Mammary epithelial cell (primary cell): ENCODE data around the gene BACH1.

Experiments used
- EZH2 ChIP-seq: IDR thresholded peaks from 2 replicates; pipeline ENCODE4 v1.6.1; 2012; ENCODE audit warnings: low read length, inconsistent platforms, borderline replicate concordance
- TF ChIP-seq, protein P1 (sequence below), 2 donors: IDR thresholded peaks in 1 of 2; conservative IDR thresholded peaks in 1 of 2; 2 replicates each; pipeline ENCODE4 v1.5.1; 2011 to 2012; ENCODE audit warnings: inconsistent platforms in 2 of 2, low read length in 2 of 2, mild to moderate bottlenecking in 2 of 2, control low read depth in 1 of 2, low read depth in 1 of 2; ENCODE audit not compliant: insufficient read depth in 1 of 2; ENCODE audit errors: extremely low read depth in 1 of 2

DNA sequence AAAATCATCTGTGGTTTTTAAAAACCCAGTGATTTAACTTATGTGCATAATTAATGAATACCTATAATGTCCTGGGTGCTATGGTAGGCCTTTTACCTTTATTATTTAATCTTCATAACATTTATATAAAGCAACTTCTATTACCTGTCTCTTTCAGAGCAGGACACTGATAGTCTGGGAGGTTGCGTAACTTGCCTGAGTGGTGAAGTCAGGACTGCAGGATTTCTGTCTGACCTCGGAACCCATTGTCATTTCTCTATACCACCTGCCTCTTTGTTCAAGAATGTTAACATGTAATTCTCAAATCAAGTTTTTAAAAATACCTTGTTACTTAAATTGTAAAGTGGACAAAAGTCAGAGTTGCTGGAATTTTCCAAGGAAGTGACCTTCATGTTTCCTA, 41.0 kb upstream of the BACH1 start:
- TF ChIP-seq, protein P1, sequence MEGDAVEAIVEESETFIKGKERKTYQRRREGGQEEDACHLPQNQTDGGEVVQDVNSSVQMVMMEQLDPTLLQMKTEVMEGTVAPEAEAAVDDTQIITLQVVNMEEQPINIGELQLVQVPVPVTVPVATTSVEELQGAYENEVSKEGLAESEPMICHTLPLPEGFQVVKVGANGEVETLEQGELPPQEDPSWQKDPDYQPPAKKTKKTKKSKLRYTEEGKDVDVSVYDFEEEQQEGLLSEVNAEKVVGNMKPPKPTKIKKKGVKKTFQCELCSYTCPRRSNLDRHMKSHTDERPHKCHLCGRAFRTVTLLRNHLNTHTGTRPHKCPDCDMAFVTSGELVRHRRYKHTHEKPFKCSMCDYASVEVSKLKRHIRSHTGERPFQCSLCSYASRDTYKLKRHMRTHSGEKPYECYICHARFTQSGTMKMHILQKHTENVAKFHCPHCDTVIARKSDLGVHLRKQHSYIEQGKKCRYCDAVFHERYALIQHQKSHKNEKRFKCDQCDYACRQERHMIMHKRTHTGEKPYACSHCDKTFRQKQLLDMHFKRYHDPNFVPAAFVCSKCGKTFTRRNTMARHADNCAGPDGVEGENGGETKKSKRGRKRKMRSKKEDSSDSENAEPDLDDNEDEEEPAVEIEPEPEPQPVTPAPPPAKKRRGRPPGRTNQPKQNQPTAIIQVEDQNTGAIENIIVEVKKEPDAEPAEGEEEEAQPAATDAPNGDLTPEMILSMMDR (conservative IDR thresholded peaks at IDR 0.05 in 1 of 2, IDR thresholded peaks at IDR 0.05 in 1 of 2; ENCODE audit: extremely low read depth in 1 of 2, insufficient read depth in 1 of 2, low read depth in 1 of 2, low read length in 2 of 2): no peak
- no peak for TF ChIP-seq EZH2
